Stimulated activated CD8-positive, alpha-beta memory T cell treated with anti-CD3 and anti-CD28 coated beads, Interleukin-7, amount 100 ng/mL, for 1 hour (primary cell): ENCODE data around the gene WDR12.
"Not testable (repeated sequence)": the region's sequence is repeated elsewhere in the genome, so short reads cannot be mapped to it uniquely, and the experiment has no call there.

ENCODE experiments used
- DNase-seq, 2 donors: peaks; one replicate each; pipeline ENCODE4 v3.0.0-alpha.2; 2020; ENCODE audit warnings: low read depth in 2 of 2

WDR12 gene

GRCh38 chr2:202885190-202885589, 26.3 kb downstream of the WDR12 start:
- no peak for DNase-seq

GRCh38 chr2:202883987-202884675, 27.3 kb downstream of the WDR12 start:
- DNase-seq, result no peak

- no peak for DNase-seq
Measured at GRCh38 chr2:202881570-202881969, 29.9 kb downstream of the WDR12 start.

- DNase-seq, result no peak
Measured at GRCh38 chr2:202877699-202878098, 33.8 kb downstream of the WDR12 start.

DNA sequence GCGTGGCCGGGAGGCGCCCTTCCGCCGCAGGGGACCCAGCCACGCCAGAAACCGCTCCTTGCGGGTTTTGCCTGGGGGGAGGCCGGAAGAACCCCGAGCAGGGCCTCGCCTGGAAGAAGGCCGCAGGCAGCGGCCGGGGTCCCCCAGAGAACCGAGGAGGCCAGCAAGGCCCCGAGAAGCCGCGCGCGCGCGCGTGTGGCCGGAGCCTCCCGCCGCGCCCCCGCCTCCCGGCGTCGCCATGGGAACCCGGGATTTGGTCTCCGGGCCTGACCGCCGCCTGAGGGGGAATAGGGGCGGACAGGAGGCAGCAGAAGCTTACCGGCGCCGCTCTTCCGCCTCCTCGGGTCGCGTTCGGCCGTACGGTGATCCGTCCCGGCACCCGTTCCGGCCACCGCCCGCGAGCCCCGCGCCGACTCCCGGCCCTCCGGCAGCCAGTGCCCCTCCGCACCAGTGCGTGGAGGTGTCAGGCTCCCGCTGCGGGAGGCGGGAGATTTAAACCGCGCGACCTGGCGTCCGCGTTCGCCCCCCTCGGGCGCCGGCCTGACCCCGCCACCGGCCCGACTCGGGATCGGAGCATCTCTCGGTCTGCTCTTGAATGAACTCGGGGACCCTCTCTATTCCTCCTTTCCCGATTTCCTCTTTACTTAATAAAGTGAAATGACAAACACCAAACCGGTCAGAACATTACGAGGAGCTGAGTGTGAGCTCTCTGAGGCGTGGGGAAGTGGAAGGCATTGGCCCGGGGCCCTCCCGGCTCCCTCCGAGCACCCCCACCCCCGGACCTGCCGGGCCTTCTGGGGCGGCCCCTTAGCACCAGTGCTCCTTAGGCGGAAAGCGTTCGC, 40.0 kb downstream of the WDR12 start, which contains the start of gene ICA1L:
ICA1L (minus strand) TSS at position 467 of the 842 bp plus-strand sequence. CDS start 42,757 bp downstream, outside the sequence.
- DNase-seq, result peak; percentile 4 to 10

DNA sequence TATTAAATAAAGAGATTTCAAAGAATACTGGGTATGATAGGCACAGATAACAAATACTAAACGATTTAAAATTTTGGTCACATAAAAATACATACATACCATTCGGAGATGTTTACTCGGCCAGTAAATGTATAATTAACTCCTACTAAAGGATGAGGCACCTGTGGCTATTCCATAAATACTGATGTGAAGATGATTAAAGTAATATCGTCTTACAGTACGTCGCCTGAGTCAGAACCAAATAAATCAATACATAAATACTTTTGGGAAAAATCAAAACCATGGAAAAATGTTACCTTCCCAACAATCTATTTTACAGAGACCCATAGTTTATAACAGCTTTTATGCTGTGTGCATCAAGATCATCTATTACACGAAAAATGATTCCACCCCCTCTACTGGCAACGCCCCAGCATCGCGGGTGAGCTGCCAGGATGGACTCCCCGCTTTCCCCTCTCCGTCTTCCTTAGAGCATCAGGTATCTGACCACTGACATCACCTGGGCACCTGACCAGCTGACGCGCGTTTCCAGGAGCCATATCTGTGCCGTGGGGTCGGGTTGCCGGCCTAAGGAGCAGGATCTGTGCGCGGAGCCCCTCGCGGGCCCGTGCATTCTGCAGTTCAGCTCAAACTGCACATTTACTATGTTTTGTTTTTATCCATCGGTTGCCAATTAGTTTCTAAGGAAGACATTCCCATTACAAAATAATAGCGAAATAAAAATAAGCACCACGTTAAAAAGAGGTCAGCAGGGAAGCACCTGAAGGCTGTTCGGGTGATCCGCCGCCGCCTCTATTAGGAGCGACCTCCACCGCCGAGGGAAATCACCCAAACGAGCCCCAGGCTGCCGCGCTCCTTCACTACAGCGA, 40.8 kb downstream of the WDR12 start:
- DNase-seq, result peak; percentile 23 to 39

DNA sequence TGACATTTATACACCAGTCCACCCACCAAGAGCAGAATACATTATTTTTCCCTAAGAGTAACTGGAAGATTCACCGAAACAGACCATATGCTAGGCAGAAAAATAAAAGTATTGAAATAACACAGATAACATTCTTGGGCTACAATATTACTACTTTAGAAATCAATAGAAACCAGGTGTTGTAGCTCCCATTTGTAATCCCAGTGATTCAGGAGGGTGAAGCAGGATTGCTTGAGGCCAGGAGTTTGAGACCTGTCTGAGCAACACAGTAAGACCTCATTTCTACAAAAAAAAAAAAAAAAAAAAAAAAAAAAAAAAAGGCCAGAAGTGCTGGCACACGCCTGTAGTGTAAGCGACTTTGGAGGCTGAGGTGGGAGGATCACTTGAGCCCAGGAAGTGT, 49.5 kb downstream of the WDR12 start:
- DNase-seq, result no peak

- no peak for DNase-seq
Measured at GRCh38 chr2:202858601-202859000, 52.9 kb downstream of the WDR12 start.

DNA sequence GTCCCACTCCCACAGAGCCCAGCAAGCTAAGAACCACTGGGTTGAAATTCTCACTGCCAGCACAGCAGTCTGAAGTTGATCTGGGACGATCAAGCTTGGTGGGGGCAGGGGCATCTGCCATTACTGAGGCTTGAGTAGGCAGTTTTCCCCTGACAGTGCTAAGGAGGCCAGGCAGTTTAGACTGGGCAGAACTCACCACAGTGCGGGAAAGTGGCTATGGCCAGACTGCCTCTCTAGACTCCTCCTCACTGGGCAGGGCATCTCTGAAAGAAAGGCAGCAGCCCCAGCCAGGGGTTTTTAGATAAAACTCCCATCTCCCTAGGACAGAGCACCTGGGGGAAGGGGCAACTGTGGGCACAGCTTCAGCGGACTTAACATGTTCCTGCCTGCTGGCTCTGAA, 62.1 kb downstream of the WDR12 start:
- DNase-seq, result not testable (repeated sequence)

- DNase-seq, result no peak
Measured at GRCh38 chr2:202848813-202849212, 62.7 kb downstream of the WDR12 start.

DNA sequence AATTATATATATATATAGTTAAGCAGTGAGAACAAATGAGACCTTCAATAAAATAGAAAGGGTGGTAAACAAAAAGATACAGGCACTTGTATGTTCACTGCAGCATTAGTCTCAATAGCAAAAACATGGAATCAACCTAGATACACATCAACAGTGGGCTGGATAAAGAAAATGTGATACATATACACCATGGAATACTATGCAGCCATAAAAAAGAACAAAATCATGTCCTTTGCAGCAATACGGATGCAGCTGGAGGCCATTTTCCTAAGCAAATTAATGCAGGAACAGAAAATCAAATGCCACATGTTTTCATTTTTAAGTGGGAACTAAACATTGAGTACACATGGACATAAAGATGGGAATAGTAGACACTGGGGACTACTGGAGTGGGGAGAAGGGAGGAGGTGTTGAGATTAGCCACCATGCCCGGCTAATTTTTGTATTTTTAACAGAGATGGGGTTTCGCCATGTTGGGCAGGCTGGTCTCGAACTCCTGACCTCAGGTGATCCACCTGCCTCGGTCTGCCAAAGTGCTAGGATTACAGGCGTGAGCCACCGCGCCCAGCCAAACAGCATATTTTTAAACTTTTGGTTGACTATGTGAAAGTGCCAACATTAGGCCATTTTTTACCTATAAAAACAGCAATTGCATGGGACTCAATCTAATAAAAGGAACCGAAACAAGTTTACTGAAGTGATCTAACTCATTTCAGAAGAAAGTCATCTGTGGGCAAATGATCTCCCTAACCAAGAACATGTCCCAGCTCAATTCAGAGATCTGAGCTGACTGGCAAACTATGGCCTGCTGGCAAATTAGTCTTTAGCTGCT, 63.6 kb downstream of the WDR12 start:
- DNase-seq, result no peak

DNA sequence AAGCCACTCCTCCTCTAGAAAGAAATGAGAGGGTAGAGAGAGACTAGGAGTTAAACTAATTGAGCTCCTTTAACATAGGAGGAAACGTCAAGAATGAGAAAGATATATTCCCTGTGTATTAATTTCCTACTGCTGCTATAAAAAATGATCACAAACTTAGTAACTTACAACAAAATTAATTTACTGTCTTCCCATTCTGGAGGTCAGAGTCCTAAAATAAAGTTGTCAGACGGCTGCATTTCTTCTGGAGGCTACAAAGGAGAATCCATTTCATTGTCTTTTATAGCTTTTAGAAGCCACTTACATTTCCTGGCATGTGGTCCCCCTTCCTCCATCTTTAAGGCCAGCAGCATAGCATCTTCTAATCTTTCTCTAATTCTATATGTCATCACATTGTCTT, 66.8 kb downstream of the WDR12 start:
- no peak for DNase-seq

DNA sequence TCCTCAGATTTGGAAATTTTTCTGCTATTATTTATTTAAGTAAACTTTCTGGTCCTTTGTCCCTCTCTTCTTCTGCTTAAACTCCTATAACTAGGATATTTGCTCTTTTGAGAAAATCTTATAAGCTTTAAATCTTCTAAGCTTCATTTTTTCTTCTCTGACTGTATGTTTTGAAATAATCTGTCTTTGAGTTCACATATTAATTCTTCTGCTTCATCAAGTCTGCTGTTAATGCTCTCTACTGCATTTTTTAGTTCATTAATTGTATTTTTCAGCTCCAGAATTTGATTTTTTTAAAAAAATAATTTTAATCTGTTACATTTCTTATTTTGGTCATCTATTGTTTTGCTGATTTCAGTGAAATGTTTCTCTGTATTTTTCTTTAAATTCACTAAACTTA, 68.8 kb downstream of the WDR12 start:
- no peak for DNase-seq

DNA sequence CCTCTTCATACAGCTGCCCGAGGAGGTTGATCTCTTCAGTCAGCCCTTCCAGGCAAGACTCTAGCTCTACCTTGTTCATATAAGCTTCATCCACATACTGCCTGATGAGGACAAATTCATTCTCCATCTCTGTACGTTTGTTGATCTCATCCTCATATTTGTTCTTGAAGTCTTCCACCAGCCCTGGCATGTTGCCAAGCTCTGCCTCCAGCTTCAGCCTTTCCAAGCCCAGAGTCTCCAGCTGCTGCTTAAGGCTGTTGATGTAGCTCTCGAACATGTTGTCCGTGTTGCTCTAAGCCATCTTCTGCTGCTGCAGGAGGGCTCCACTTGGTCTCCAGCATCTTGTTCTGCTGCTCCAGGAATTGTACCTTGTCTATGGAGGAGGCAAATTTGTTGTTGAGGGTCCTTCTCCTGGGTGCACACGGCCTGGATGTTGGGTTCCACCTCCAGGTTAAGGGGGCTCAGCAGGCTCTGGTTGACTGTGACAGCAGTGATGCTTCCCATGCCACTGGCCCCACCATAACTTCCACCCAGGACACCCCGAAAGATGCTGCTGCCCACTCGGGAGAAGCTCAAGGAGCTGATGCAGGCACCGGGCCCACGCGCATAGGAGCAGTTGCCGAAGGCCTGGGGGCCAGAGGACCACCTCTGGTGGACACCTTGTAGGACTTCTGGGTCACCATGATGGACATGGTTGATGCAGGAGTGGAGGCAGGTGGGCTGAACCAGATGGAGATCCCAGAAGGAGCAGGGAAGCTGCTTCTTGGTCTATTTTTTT, 70.2 kb downstream of the WDR12 start:
- no peak for DNase-seq

- DNase-seq, result peak; percentile 1 to 2
Measured at GRCh38 chr2:202831242-202832220, 79.9 kb downstream of the WDR12 start.

DNA sequence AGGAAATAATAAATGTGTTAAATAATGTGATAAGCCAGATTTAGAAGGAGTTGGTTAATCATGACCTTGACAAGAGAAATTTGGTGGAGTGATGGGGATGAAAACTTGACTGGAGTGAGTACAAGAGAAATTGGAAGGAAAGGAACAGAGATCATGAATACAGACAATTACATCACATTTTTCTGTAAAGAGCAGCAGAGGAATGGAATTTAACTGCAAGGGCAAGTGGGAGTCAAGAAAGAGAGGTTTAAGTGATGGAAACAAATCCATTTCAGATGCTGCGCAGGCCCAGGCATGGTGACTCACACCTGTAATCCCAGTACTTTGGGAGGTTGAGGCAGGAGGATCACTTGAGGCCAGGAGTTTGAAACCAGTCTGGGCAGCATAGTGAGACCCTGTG, 86.6 kb downstream of the WDR12 start:
- DNase-seq, result no peak
